ENCODE data around the gene ARHGAP22. TPM values are rescaled to one million over a fixed set of nuclear protein-coding genes. Genes with fewer than 3 reads are reported as not detected.

ARHGAP22 gene
- total and polyA plus RNA-seq, 2 of the 4 experiments (the other 2 are of a cell fraction) = 28.3 to 30.2 TPM

DNA sequence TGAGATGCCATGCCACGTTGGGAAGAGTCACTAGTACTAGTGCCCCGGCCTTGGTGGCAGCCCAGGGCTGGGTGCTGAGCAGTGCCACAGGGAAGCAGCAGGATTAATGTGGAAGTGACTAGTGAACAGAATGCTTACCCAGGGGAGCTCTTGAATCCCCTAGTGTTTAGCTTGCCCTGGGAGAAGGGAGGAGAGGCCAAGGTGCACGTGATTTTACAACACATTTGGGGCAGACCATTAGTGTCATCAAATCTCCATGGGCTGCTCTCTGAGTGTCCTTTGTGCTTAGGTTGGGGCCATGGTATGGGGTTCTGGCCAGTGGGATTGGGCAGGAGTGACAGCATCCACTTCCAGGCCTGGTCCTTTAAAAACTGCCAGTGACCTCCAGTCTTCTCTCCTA is 37.5 kb downstream of the ARHGAP22 start:
- Histone ChIP-seq H3K23ac (ENCODE audit: low read depth, low read length) (no peak overlapping the region), H3K9me1 (ENCODE audit: insufficient read depth, low read length) (peaks cover 24% of the 10 kb centered on the region), H4K8ac (ENCODE audit: low read depth in 2 of 2, low read length in 2 of 2) (no peak overlapping the region), H4K5ac (ENCODE audit: low read depth, low read length) (no peak overlapping the region), H3K9ac (ENCODE audit: low read depth, low read length) (no peak overlapping the region), H2BK5ac (ENCODE audit: low read depth, low read length, poor library complexity, severe bottlenecking) (no peak overlapping the region), H2BK15ac (ENCODE audit: low read depth, low read length) (no peak overlapping the region), H2BK120ac (ENCODE audit: low read depth, low read length) (no peak overlapping the region), H3K79me1 (ENCODE audit: low read depth in 1 of 2, low read length in 2 of 2) (peaks cover 41 to 75% of the 10 kb centered on the region in 2 experiments; a peak in 3 of 4 replicates), H2BK20ac (ENCODE audit: low read depth, low read length) (no peak overlapping the region), H2AFZ (replicated peaks; ENCODE audit: low read length, poor library complexity) (no peak overlapping the region), H3K18ac (ENCODE audit: low read depth, low read length) (no peak overlapping the region), H3K14ac (replicated peaks; ENCODE audit: low read depth, low read length) (no peak overlapping the region), H3K27me3 (ENCODE audit: control insufficient read depth, insufficient read depth, low read length) (no peaks in the 10 kb centered on the region), H2AK9ac (replicated peaks; ENCODE audit: low read depth, low read length, poor library complexity) (no peak overlapping the region), H4K91ac (ENCODE audit: insufficient read depth, low read depth, low read length) (no peak overlapping the region), H3K36me3 (ENCODE audit: control insufficient read depth, insufficient read depth, low read length) (no peaks in the 10 kb centered on the region), H3K27ac (ENCODE audit: insufficient read depth, low read length) (no peak overlapping the region), H3K4me2 (ENCODE audit: low read depth, low read length) (no peak overlapping the region), H3K56ac (ENCODE audit: extremely low read depth, insufficient read depth, low read length) (no peak overlapping the region), H2AK5ac (ENCODE audit: low read depth, low read length) (no peak overlapping the region), H3K4me1 (ENCODE audit: control insufficient read depth, insufficient read depth, low read length) (no peaks in the 10 kb centered on the region), H4K20me1 (ENCODE audit: insufficient read depth, low read length) (no peaks in the 10 kb centered on the region; the same call in 1 of the 2 replicates), H3K9me3 (ENCODE audit: control insufficient read depth, insufficient read depth, low read length) (no peaks in the 10 kb centered on the region), H3K4ac (ENCODE audit: low read depth, low read length) (no peak overlapping the region), H3K4me3 (ENCODE audit: insufficient read depth, low read depth, low read length) (no peak overlapping the region)
- DNase-seq (no peak), ATAC-seq (ENCODE audit: low read depth) (no peak)
- intact Hi-C loops (cut with micrococcal nuclease) (no loop called here), in situ Hi-C loops (cut with MboI; ENCODE audit: low sequenced_read_pairs) (loop anchor here (25.0 kb wide), 1 partner anchor 945 kb away; no protein-coding TSS in a partner anchor), dilution Hi-C loops (cut with HindIII; ENCODE audit: low sequenced_read_pairs, unreplicated experiment) (no loop called here)
- POLR2A ChIA-PET (ENCODE audit: unreplicated experiment) = no interaction called here
- BruUV-seq (replicated peaks) = no TSS peak
- no CpG with 5 or more reads among the region's 3 CpGs for WGBS, 2 experiments (ENCODE audit: extremely low coverage in 2 of 2, insufficient read length in 1 of 2)
- no peak for TF ChIP-seq SMC3 (IDR thresholded peaks at IDR 0.05; ENCODE audit: low read depth, low read length)
- TF ChIP-seq CTCF (conservative IDR thresholded peaks at IDR 0.05; ENCODE audit: low read depth, low read length) = no peak
- TF ChIP-seq RFX5 (IDR thresholded peaks at IDR 0.05; ENCODE audit: low read depth, low read length) = no peak
- TF ChIP-seq MAZ (IDR thresholded peaks at IDR 0.05; ENCODE audit: borderline replicate concordance, low read depth, low read length) = no peak
- no peak for TF ChIP-seq MAFK (IDR thresholded peaks at IDR 0.05; ENCODE audit: low read depth, low read length)
- no peak for TF ChIP-seq FOS (IDR thresholded peaks at IDR 0.05; ENCODE audit: low read depth, low read length)
- no peak for TF ChIP-seq CHD1 (IDR thresholded peaks at IDR 0.05; ENCODE audit: low read depth, low read length)
- TF ChIP-seq, protein P1, sequence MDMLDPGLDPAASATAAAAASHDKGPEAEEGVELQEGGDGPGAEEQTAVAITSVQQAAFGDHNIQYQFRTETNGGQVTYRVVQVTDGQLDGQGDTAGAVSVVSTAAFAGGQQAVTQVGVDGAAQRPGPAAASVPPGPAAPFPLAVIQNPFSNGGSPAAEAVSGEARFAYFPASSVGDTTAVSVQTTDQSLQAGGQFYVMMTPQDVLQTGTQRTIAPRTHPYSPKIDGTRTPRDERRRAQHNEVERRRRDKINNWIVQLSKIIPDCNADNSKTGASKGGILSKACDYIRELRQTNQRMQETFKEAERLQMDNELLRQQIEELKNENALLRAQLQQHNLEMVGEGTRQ (IDR thresholded peaks at IDR 0.05; ENCODE audit: low read depth, low read length) = no peak
- TF ChIP-seq MXI1 (IDR thresholded peaks at IDR 0.05; ENCODE audit: borderline replicate concordance, low read depth, low read length) = no peak
- no peak for TF ChIP-seq CEBPB (IDR thresholded peaks at IDR 0.05; ENCODE audit: low read depth, low read length)
- no peak for TF ChIP-seq NFE2L2 (IDR thresholded peaks at IDR 0.05; ENCODE audit: low read depth, low read length)
- CTCF ChIA-PET = no interaction called here

Measured in IMR-90 (cell line).